GM18511 (cell line): ENCODE results near the gene RRAGD.
"Not testable (repeated sequence)": the region's sequence is repeated elsewhere in the genome, so short reads cannot be mapped to it uniquely, and the experiment has no call there.

Experiments
- ATAC-seq: cut with Tn5 transposase; IDR thresholded peaks from one replicate; pipeline ENCODE4 v1.9.1; 2021; ENCODE audit warnings: mild to moderate bottlenecking, moderate library complexity; ENCODE audit not compliant: unreplicated experiment

RRAGD gene

DNA sequence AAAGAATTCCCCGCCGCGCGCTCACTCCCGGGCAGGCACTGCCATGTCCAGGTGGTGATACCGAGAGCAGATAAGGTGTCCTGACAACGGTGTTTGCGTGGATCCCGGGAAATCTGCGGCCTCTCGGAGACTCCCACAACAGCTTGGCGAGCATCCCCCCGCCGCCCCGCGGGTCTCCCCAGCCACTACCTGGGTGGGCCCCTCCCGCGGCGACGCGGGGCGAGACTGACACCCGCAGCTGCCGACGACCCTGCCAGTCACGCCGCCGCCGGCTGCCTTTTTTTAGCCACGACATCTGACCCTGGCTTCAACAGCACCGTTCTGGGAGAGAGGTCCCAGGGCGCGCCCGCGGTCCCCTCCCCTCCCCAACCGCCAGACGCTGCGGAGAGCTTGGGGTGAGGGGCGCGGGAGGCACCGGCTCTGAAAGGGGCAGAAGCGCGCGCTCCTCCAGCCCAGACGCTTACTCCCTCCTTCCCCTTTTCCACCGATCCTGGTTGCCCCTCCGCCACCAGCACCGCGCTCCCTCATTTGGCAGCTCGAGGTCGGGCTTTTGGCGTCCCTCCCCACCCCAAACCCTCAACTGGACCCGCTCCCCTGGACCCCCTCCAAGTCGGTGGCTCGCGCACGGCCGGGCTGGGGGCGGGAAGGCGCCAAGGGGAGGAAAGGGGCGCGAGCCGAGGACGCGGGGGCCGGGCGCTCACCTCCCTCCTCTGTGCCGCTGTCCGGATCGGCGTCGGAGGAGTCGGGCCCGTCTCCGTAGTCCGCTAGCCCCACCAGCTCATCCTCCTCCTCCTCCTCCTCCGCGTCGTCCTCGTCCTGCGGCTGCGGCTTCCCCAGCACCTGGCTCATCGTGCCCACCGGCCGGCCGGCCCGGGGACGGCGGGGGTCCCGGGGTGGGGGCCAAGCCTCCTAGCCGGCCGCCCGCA, 665 bp downstream of the RRAGD start:
- ATAC-seq, result peak; percentile 53

DNA sequence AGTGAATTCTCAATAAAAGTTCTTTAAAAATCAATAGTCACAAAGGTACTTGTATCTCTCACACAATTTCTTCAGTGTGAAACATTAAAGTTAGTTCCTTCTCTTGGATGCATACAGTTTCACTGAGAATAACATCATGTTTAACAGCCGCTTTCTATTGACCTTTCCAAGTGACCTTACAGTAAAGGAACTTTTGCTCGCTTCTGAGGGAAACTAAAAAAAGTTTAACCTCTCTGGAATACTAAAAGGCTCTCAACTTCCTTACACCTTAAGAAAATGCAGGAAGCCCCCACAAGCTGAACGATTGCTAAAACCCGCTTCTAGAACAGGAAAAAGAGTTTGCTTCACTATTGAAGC, 1.3 kb downstream of the RRAGD start:
- peak; percentile 12 for ATAC-seq

DNA sequence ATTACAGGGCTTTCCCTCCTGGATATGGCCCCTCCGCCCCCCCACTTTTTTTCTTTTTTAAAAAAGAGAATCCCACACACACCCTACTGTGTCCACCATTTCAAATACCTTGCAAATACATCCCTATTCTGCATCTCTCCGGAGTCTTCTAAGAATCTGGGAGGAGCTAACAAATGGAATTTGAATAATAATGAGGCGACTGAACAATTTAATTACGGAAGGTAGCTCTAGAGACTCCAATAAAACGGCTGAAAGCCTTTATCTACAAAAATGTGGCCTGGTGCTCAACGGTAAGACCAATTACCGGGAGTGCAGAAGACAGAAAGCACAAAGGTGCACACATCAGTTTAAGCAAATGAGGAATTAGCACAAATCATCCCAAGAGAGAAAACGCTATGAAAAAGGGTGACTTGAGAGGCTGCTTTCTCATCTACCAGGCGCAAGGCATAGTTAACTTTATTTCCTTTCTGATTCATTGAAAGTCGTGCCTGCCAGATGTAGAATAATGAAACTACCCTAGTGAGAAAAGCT, 1.8 kb downstream of the RRAGD start:
- ATAC-seq, result peak; percentile 29

DNA sequence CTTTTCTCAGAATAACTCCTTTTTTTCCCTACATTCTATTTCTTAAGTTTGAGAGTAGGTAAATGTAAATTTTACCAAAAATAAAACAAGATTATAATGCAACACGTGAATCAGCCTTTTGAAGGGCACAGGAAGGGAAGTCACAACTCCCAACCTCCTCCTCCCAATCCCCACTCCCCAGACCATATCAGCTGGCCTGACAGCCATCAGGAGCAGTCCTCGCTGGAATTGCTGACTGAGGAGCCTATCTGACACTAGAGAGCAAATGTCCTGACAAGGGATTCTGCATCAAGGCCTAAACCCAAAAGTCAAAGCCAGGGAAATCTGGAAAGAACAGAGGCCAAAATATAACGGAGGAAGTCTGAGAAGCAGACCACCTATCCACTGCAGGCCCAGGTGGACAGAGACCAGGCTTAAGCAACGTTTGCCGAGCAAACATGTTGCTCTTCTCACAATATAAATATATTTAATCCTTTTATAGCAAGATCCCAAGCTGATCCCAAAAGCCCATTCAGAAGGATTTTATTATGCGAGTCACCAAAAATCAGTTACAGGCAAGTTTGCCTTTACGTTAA, 2.5 kb downstream of the RRAGD start:
- no peak for ATAC-seq

DNA sequence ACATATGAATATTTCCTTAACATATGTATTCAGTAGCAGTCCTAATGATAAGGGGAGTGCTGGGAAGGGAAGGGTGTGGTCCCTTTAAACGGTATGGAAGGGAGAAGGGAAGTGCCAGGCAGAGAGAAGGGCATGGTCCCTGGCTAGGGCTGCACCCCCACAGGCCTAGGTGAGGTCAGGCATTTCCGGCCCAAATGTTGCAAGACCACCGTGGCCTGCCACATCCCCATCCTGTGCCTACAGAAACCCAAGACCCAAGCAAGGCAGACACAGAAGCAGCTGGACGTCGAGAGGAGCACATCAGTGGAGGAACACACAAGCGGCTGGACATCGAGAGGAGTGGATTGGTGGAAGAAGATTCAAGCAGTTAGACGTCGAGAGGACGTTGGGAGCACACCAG, 5.9 kb downstream of the RRAGD start:
- ATAC-seq, result no peak

DNA sequence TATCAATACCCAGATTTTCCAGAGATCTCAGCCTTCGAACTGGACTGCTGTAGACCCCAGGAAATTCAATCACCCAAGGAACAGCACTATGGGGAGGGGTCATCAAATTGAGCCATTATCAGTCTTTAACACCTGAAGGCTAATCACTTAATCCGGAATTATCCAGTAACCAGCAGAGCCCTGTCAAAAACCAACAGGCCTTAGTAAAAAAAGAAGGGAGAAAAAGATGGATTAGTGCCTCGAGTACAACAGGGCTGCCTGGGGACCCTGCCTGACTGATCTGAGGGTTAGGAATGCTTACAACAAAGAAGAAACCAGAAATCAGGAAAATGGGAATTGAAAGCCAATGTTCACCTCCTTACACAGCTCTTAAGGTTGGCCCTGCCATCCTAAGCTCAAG, 7.6 kb downstream of the RRAGD start:
- ATAC-seq, result no peak

DNA sequence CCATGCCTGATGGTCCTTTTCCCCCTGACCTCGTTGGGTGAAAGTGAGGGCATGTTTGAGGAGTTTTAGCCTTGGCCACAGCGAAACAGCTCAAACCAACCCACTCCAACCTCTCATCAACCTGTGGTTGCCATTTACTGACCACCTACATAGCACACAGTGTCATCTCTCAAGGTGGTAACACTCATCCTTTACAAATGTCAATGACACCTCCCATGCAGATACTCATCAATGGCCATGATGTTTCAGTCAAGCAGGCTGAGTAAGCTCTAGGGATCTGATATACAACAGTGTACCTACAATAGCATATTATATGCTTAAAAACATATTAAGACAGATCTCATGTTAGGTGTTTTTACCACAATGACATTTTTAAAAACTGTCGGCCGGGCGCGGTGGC, 9.3 kb downstream of the RRAGD start:
- ATAC-seq, result no peak

DNA sequence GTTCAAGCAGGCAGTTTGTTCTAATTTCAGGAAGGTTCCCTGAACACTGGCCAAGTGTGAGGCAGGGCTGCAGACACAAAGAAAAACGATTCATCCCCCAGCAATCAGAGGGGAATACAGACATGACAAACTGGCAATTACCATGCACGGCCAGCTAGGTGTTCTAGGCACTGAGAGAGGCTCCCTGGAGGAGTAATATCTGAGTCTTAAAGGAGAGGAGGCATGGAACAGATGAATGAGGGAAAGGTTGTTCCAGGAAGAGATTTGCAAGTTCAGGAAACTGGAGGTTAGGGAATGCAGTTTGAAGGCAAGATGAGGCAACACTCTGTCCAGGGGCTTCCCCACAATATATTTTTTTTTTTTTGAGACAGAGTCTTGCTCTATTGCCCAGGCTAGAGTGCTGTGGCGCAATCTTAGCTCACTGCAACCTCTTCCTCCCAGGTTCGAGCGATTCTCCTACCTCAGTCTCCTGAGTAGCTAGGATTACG, 11.1 kb downstream of the RRAGD start:
- ATAC-seq, result no peak

DNA sequence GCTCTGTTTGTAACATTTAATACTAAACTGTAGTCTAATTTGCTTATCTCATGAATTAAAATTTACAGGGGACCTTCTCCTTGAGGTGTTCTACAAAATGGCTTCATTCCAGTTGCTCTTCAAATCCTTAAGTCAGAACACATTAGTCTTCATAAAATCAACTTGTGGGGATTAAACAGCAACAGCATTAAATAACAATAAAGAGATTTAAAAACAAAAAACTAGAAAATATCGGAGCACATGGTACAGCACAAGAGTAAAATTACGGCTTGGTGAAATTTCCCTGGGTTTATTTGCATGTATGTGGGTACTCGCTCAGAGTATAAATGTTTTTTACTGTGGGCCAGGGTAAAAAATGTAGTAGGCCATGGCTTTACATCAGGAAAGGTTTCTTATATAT, 12.0 kb downstream of the RRAGD start:
- ATAC-seq, result no peak

DNA sequence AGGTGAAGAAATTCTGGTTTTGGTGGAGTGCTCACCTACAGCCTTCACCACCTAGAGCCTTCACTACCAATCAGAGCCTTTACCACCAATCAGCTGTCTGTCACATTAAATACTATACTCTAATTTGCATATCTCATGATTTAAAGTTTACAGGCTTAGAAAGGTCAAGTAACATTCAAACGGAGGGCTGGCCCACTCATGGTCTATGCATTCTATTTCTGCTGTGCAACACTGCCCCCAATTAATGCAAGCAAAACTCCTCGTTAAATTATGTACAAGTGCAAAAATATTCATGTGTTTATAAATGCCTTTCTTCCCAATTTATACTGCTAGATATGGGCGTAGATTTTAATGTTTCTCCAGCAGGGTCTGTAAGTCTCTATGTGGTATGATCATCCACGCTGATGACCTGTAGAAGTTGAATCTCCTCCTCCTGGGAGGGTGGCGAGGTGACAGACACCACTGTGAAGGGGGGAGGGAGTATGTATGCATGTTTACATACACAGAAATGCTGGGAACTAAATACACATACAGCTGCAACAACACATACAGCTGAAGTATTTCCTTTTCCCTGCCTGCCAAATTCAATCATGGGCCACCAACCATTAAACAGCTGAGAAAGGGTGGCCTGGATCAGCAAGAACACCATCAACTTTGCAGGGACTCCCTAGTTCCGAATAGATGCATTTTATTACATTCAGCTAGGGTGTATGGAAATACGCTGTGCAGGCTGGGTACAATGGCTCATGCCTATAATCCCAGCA, 13.1 kb downstream of the RRAGD start:
- no peak for ATAC-seq

DNA sequence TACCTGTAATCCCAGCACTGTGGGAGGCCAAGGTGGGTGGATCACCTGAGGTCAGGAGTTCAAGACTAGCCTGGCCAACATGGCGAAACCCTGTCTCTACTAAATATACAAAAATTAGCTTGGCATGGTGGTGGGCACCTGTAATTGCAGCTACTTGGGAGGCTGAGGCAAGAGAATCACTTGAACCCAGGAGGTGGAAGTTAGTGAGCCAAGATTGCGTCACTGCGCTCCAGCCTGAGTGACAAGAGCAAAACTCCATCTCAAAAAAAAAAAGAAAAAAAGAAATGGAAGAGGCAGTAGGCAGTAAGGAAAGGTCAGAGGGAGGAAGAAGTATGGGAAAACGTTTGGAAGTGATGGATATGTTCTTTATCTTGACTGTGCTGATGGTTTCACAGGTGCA, 14.2 kb downstream of the RRAGD start:
- not testable (repeated sequence) for ATAC-seq

DNA sequence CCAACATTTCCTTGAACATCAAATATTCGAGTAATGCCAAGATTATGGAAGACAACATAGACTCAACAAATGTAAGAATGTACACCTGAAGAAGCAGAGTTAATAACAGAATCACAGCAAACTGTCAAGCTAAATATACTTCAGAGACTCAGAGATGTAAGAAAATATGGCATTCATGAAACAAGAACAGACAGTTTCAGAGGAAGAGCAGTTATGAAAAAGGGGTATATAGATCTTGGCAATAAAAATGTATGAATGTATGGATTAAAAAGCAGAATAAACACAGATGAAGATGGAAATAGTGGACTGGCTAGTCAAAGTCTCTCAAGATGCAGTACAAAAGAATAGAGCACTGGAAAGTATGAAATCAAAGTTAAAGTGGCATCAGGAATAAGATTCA, 18.4 kb downstream of the RRAGD start:
- ATAC-seq, result no peak

DNA sequence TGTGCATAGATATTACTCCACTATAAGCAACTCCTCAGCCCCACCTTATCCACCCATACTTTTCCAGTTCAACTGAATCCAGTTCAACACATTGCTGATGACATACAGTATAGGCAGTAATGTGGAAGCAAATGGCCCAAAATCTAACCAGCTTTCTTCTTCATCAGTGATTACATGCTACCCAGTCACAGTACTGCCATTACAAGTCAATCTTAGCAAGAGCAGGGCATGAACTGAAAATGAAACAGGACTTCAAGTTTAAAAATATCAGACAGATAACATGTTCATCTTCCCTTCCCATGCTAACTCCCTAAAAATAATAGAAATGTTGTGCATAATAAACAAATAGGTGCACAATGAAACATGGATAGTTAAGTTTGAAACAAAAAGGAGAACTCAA, 19.2 kb downstream of the RRAGD start:
- ATAC-seq, result no peak

DNA sequence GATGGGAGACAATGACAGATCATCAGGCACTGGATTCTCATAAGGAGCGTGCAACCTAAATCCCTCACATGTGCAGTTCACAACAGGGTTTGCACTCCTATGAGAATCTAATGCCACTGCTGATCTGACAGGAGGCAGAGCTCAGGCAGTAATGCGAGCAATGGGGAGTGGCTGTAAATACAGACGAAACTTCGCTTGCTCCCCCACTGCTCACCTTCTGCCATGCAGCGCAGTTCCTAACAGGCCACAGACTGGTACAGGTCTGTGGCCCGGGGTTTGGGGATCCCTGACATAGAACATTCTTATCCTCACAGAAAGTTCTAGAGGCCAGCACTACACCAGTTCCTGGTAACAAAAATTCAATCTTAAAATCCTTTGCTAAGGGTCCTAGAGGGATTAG, 23.2 kb downstream of the RRAGD start:
- no peak for ATAC-seq

DNA sequence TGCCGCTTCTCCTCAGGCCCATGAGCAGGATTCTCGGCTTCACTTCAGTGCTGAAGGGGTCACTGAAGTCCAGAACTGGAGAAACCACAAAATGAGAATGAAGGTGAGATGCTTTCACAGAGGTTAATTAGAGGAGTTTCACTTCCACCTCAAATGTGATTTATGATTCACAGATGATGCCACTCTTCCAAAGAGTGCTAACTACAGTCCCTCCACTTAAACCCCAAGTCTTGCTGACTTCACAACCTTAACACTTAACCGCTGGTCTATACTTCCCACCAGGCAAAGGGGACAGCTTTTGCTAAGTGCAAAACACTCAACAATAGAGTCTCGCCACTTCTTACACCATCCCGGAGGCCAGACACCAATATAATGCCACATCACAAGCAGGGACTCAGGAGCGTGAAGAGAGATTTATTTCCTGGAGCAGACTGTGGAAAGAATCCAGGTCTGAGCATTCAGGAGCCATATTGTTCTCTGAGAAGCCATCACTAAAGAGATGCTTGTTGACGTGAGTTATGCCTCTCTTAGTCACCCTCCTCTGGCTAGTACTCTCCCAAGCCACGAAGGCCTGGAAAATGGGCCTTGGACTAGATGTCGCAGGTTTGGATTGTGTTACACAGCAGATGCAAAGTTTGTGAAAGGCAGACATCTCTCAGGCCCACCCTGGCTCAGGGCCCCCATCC, 24.4 kb downstream of the RRAGD start:
- peak; percentile 98 for ATAC-seq

DNA sequence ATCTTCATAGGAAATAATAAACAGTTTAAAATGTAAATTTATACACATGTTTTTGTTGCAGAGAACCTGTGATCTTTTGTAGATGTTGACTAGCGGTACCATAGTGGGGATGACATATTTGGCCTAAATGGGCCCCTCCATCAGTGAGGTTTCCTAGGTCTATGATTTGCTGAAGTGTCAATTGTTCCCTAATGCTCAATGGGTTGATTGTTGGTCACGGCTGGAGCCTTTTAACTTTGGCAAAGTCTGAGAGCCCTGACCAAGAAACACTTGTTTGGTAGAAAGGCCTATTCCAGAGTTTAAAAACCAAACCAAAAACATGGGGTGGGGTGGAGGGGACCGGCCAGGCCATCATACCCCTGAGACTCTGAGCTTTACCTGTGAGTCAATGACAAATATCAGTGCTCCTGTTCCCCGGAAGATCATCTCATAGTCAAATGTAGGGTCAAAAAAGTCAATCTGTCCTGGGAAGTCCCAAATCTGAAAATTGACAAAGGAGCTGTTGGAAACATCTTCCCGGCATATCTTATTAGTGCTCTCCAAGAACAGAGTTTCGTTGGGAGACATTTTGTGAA, 25.1 kb downstream of the RRAGD start:
- ATAC-seq, result peak; percentile 32

DNA sequence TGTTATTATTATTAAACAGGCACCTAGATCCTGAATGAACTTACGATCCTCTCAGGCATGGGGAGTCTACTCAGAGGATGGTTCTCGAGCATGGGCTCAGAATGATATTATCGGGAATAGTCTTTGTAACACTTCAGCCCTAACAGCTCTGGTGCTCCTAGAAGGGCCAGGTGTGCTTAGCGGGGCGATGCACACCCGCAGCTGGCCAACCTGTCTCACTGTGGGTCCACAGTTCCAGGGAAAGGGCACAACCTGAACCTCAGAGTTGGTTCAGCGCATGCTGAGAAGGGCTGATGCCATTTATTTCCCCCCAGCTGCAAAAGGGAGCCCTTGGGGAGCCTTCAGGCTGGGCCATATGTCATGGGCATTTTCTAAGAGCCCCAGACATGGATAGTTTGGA, 26.2 kb downstream of the RRAGD start:
- ATAC-seq, result no peak

DNA sequence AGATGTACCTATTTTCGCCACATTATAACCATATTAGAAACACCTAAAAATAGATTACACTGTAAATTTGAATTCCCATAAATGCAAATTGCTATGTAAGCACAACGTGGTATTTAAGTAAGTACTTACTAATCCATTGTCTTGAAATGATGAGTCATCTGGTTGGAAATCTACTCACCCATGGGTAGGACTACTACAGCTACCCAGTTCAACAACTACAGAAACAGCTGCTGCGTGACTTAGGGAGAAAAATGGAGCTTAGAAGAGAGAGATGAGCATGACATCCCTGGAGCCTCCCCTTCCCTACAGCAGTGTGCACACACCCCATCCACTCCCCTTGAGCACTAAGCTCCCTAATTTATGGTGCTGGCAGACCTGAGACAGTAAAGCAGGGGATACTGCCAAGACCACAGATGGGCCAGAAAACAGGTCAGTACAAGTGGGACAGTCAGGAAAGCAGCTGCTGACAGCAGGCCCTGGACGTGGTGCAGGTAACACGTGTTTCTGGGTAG, 26.9 kb downstream of the RRAGD start:
- no peak for ATAC-seq

DNA sequence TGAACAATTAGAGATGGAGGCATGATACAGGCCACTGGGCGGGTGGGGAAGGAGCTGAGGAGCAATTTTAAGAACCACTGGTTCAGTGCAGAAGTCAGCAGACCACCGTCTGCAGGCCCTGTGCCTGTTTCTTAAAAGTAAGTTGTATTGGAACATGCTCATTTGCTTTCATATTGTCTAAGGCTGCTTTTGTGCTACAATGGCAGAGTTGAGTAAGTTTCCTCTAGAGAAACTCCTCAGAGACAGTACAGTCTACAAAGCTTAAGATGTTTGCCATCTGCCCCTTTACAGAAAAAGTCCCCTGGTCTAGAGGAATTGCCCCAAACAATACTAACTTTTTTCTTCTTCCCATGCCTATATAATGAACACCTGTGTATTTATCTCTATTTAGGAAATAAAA, 31.0 kb downstream of the RRAGD start:
- ATAC-seq, result no peak

DNA sequence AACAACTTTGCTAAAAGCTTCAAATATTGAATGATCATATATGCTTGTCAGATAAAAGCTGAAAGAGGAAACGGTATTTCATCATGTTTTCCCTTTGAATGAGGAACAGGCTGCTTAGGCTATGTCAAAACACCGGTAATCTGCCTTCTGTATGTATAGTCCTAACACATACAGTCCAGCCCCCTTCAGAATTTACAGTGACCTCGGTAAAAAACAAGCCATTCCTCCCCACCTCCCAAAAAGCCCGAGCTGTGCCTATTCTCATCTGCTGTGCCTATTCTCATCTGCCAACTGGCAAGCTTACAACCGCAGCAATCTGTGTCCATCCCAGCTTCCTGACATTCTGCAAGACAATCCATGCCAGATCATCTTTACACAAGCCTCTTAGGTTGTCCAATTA, 32.8 kb downstream of the RRAGD start:
- ATAC-seq, result no peak
